ENCODE data around the gene STPG1. TPM values are rescaled to one million over a fixed set of nuclear protein-coding genes. Genes with fewer than 3 reads are reported as not detected.
"Not testable (repeated sequence)": the region's sequence is repeated elsewhere in the genome, so short reads cannot be mapped to it uniquely, and the experiment has no call there.

The STPG1 gene, protein sequence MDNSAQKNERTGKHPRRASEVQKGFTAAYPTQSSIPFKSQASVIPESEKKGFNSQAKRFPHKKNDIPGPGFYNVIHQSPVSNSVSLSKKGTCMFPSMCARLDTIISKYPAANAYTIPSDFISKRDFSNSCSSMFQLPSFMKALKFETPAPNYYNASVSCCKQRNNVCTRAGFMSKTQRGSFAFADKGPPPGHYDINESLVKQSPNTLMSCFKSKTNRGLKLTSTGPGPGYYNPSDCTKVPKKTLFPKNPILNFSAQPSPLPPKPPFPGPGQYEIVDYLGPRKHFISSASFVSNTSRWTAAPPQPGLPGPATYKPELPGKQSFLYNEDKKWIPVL
- 10 to 100 TPM in 1 of 2 experiments, 1 to 10 TPM in 1; 7.8 to 11.9 TPM for total RNA-seq

DNA sequence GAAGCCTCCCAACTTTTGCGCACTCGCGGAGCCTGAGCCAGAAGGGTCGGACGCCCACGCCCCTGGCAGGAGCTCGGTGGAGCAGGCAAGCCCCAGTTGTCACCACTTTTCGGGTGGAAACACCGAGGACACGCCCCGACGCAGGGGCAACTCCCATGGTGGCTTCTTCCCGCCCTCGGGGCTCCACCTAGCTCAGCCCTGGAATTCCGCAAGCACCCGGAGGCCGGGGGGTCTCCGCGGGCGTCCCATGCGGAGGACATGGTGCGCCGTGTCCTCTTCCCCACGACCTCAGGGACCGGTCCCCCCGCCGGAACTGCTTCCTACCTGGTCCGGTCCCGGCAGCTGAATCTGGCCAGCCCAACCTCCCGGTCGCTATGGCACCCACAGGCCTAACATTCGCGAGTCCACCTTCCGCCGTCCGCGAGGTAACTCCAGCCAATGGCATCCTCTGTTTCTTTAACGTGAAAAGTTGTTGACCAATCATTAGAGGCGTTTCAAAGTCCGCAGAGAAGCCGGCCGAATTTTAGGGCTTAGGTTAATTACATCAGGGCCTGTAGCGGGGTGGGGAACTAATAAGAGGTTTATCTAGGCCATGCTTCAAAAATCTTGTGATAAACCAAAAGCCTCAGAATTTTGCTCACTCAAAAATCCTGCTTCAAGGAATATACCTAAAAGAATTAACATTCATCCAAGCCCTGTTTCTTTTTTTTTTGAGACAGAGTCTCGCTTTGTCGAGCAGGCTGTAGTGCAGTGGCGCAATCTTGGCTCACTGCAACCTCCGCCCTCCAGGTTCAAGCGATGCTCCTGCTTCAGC, at the start of gene STPG1:
STPG1 (minus strand) TSS at position 433 of the 814 bp plus-strand sequence. CDS start 12,394 bp downstream, outside the sequence.
- intact Hi-C loops (cut with DNase I, micrococcal nuclease) = loop anchor here (1.0 to 10.0 kb wide), 5 partner anchors 21 to 831 kb away; partner anchors contain the start of gene RSRP1 (in 1 of the 2)
- POLR2A ChIA-PET = interaction anchor here (0.6 to 0.7 kb wide), 2 partner anchors 74 to 100 kb away, joined by 3 read pairs; no protein-coding TSS in a partner anchor
- DNase-seq = peak; percentile 88
- Mint-ChIP-seq H3K36me3 (ENCODE audit: low read depth) (peaks cover 7% of the 10 kb centered on the region), H3K27ac (peak within 1 kb of the TSS; percentile 80), H3K9me3 (ENCODE audit: low read depth) (no peaks in the 10 kb centered on the region), H3K27me3 (no peaks in the 10 kb centered on the region), H3K4me3 (peak within 1 kb of the TSS; percentile 98), H3K4me1 (peaks cover 40% of the 10 kb centered on the region)
- ATAC-seq = peak; percentile 37
- CTCF ChIA-PET = interaction anchor here (0.7 to 6.2 kb wide), 15 partner anchors 8 to 417 kb away, joined by 3 to 63 read pairs (median 7); no protein-coding TSS in a partner anchor

DNA sequence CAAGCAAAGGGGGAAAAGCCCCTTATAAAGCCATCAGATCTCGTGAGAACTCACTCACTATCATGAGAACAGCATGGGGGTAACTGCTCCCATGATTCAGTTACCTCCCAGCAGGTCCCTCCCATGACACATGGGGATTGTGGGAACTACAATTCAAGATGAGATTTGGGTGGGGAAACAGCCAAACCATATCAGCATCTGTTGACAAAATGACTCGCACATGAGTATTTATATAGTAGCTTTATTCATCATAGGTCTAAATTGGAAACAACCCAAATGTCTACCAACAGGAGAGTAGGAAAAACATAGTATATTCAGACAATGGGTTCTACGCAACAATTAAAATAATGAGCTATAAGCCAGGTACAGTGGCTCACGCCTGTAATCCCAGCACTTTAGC, 48.5 kb upstream of the STPG1 start:
- intact Hi-C loops (cut with DNase I, micrococcal nuclease); H3K4me3 Mint-ChIP-seq; DNase-seq; H3K27ac Mint-ChIP-seq; POLR2A ChIA-PET; H3K27me3 Mint-ChIP-seq; H3K9me3 Mint-ChIP-seq (ENCODE audit: low read depth): not testable (repeated sequence)
- H3K36me3 Mint-ChIP-seq (ENCODE audit: low read depth) = peaks cover 67% of the 10 kb centered on the region
- CTCF ChIA-PET = interaction anchor here (0.5 to 1.1 kb wide), 3 partner anchors 21 to 312 kb away, joined by 3 read pairs; no protein-coding TSS in a partner anchor
- ATAC-seq = peak; percentile 27
- peaks cover 29% of the 10 kb centered on the region for H3K4me1 Mint-ChIP-seq

DNA sequence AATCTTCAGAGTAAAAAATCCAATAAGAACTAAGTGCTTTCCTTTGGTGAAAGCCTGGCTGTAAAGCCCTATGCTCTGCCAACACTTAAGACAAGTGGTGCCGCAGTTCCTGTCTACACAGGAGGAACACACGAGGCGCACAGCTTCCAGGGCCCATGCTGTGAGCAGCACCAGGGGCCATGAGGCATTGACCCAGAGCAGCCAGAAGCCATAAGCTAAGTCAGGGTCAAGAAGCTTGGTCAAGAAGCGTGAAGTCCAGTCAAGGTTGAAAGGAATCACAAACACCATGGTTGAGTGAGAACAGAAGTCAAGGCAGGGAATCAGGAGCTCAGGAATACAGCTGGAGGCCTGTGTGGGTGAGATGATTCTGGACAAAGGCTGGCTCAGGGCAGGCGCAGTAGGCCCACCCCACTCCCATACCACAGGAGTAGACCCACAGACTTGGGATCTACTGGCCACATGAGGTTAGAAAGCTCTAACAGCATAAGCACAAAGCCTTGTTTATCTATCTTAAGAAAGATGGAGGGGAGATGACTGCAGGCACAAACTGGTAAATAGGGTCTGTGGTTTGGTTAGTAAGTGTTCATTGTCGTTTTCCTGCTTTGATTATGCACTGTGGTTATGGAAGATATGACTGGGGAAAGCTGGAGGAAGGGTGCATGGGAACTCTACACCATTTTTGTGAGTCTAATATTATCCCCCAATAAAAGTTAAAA, 46.1 kb upstream of the STPG1 start:
- Mint-ChIP-seq H3K27ac (peak overlapping the region; percentile 21), H3K4me1 (peaks cover 29% of the 10 kb centered on the region), H3K27me3 (no peaks in the 10 kb centered on the region), H3K9me3 (ENCODE audit: low read depth) (peaks cover 2% of the 10 kb centered on the region), H3K36me3 (ENCODE audit: low read depth) (peaks cover 71% of the 10 kb centered on the region), H3K4me3 (no peak overlapping the region)
- ChIA-PET POLR2A (no interaction called here), CTCF (interaction anchor here (0.6 to 1.2 kb wide), 6 partner anchors 30 to 1538 kb away, joined by 3 to 4 read pairs (median 3); partner anchors contain the start of genes NIPAL3 and PAFAH2)
- intact Hi-C loops (cut with DNase I, micrococcal nuclease) = no loop called here
- no peak for ATAC-seq
- no peak for DNase-seq

DNA sequence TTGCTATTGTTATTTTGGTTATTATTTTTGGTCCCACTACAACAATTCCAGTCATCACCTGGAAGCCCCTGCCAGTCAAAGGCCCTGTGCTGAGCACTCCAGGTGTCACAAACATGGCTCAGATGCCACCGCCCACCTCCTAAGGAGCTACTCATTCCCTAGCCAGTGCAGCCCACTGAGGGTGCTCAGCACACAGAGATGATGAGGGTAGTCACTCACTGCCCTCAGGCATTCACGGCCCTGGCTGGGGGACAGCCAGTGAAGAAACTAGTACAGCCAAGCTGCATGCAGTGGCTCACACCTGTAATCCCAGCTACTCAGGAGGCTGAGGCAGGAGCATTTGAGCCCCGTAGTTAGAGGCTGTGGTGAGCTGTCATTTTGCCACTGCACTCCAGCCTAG, 44.3 kb upstream of the STPG1 start:
- DNase-seq (no peak), ATAC-seq (no peak)
- no peak overlapping the region for H3K27ac Mint-ChIP-seq
- H3K4me3 Mint-ChIP-seq = no peak overlapping the region
- H3K4me1 Mint-ChIP-seq = peaks cover 18% of the 10 kb centered on the region
- H3K27me3 Mint-ChIP-seq = no peaks in the 10 kb centered on the region
- intact Hi-C loops (cut with DNase I, micrococcal nuclease) = no loop called here
- ChIA-PET CTCF (interaction anchor here (0.8 to 1.6 kb wide), 3 partner anchors 9 to 258 kb away, joined by 3 to 6 read pairs (median 3); no protein-coding TSS in a partner anchor), POLR2A (no interaction called here)
- H3K36me3 Mint-ChIP-seq (ENCODE audit: low read depth) = peaks cover 69% of the 10 kb centered on the region
- H3K9me3 Mint-ChIP-seq (ENCODE audit: low read depth) = peaks cover 2% of the 10 kb centered on the region

GRCh38 chr1:24455272-24455671, 41.7 kb upstream of the STPG1 start:
- Mint-ChIP-seq H3K36me3 (ENCODE audit: low read depth) (peaks cover 65% of the 10 kb centered on the region), H3K27ac (no peak overlapping the region), H3K4me1 (peaks cover 14% of the 10 kb centered on the region), H3K27me3 (no peaks in the 10 kb centered on the region), H3K4me3 (no peak overlapping the region), H3K9me3 (ENCODE audit: low read depth) (no peaks in the 10 kb centered on the region)
- ChIA-PET POLR2A (no interaction called here), CTCF (no interaction called here)
- DNase-seq (no peak), ATAC-seq (no peak)
- intact Hi-C loops (cut with DNase I, micrococcal nuclease) = no loop called here

DNA sequence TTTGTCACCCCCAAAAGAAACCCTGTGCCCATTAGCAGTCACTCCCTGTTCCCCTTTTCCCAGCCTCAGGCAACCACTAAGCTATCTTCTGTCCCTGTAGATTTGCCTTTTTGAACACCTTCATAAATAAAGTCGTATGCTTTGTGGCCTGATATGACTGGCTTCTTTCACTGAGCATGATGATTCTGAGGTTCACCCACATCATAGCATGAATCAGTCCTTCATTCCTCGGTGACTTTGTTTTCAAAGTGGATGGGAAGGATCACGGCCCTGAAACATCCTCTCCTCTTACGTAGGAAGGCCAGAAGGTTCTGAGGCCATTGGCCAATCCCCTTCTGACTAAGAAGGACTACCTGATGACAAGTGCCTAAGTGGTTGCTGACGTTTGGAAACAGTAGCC, 41.1 kb upstream of the STPG1 start:
- CTCF ChIA-PET = interaction anchor here (0.6 to 1.9 kb wide), 2 partner anchors 40 to 672 kb away, joined by 4 to 5 read pairs; partner anchors contain the start of gene NIPAL3
- Mint-ChIP-seq H3K27ac (no peak overlapping the region), H3K4me1 (peaks cover 10% of the 10 kb centered on the region), H3K9me3 (ENCODE audit: low read depth) (no peaks in the 10 kb centered on the region), H3K27me3 (no peaks in the 10 kb centered on the region), H3K36me3 (ENCODE audit: low read depth) (peaks cover 63% of the 10 kb centered on the region), H3K4me3 (no peak overlapping the region)
- ATAC-seq (peak; percentile 33), DNase-seq (no peak)
- intact Hi-C loops (cut with DNase I, micrococcal nuclease) = no loop called here
- POLR2A ChIA-PET = interaction anchor here (0.7 kb wide), 1 partner anchor 511 kb away, joined by 4 read pairs; no protein-coding TSS in a partner anchor

GRCh38 chr1:24452922-24453485, 39.4 kb upstream of the STPG1 start:
- DNase-seq (no peak), ATAC-seq (no peak)
- Mint-ChIP-seq H3K27ac (no peak overlapping the region), H3K4me3 (no peak overlapping the region), H3K9me3 (ENCODE audit: low read depth) (no peaks in the 10 kb centered on the region), H3K36me3 (ENCODE audit: low read depth) (peaks cover 59% of the 10 kb centered on the region), H3K4me1 (peaks cover 7% of the 10 kb centered on the region), H3K27me3 (no peaks in the 10 kb centered on the region)
- ChIA-PET POLR2A (interaction anchor here (0.7 kb wide), 1 partner anchor 51 kb away, joined by 3 read pairs; no protein-coding TSS in a partner anchor), CTCF (interaction anchor here (0.8 to 2.2 kb wide), 4 partner anchors 12 to 134 kb away, joined by 3 to 6 read pairs (median 5); partner anchors contain the start of gene NIPAL3)
- intact Hi-C loops (cut with DNase I, micrococcal nuclease) = no loop called here

GRCh38 chr1:24451746-24452145, 38.2 kb upstream of the STPG1 start:
- Mint-ChIP-seq H3K27me3 (no peaks in the 10 kb centered on the region), H3K4me3 (no peak overlapping the region), H3K36me3 (ENCODE audit: low read depth) (peaks cover 53% of the 10 kb centered on the region), H3K4me1 (peaks cover 7% of the 10 kb centered on the region), H3K9me3 (ENCODE audit: low read depth) (no peaks in the 10 kb centered on the region), H3K27ac (no peak overlapping the region)
- CTCF ChIA-PET = interaction anchor here (0.6 to 2.2 kb wide), 6 partner anchors 8 to 135 kb away, joined by 3 to 6 read pairs (median 4); no protein-coding TSS in a partner anchor
- intact Hi-C loops (cut with DNase I, micrococcal nuclease) = no loop called here
- POLR2A ChIA-PET = interaction anchor here (0.7 kb wide), 2 partner anchors 315 to 332 kb away, joined by 7 to 10 read pairs; no protein-coding TSS in a partner anchor
- ATAC-seq (no peak), DNase-seq (no peak)

DNA sequence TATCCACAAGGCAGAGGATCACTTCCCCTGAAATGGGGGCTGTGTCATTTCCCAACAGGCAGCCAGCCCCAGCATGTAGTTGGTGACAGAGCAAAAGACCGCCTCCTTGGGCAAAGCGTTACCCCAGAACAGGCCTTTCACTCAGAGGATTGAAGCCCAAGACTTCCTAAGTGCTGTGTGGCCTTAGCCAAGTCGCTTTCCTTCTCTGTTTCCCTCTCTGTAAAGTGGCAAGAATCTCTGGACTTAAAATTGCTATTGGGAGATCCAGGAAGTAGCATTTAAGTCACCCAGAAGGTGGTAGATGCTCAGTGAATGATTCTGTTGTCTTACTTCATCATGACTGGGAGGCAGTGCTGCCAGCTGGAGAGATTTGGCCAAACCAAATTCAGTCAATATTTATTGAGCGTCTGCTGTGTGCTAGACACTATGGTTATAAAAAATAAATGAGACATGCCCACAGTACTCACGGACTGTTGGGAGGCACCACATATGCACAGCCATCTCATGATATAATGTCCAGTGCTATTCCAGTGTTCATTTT, 37.3 kb upstream of the STPG1 start:
- H3K4me1 Mint-ChIP-seq = peaks cover 7% of the 10 kb centered on the region
- H3K9me3 Mint-ChIP-seq (ENCODE audit: low read depth) = no peaks in the 10 kb centered on the region
- DNase-seq = no peak
- no peaks in the 10 kb centered on the region for H3K27me3 Mint-ChIP-seq
- ChIA-PET POLR2A (no interaction called here), CTCF (no interaction called here)
- H3K36me3 Mint-ChIP-seq (ENCODE audit: low read depth) = peaks cover 55% of the 10 kb centered on the region
- intact Hi-C loops (cut with DNase I, micrococcal nuclease) = no loop called here
- H3K4me3 Mint-ChIP-seq = no peak overlapping the region
- peak overlapping the region; percentile 80 for H3K27ac Mint-ChIP-seq
- no peak for ATAC-seq

DNA sequence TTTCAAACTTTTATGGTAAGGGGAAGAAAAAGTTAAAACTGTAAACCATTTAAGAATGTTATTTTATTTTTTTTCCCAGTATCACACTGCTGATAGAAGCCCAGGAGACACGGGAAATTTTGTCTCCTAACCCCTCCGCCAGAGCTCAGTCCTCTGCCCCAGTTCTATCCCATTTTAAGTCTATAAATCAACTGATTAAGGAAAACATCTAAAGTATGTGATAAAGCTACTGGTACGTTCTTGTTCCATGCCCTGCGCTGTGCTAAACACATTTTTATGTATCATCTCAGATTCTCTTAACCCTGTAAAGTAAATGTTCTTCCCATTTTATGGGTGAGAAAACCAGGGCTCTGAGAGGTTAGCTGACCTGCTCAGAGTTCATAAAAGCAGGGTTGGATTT, 36.7 kb upstream of the STPG1 start:
- ChIA-PET POLR2A (no interaction called here), CTCF (no interaction called here)
- H3K27ac Mint-ChIP-seq = no peak overlapping the region

More for the DNA sequence above, 36.7 kb upstream of the STPG1 start:
- H3K36me3 Mint-ChIP-seq (ENCODE audit: low read depth) = peaks cover 58% of the 10 kb centered on the region
- H3K4me3 Mint-ChIP-seq = no peak overlapping the region
- H3K9me3 Mint-ChIP-seq (ENCODE audit: low read depth) = no peaks in the 10 kb centered on the region
- intact Hi-C loops (cut with DNase I, micrococcal nuclease) = no loop called here
- H3K4me1 Mint-ChIP-seq = peaks cover 7% of the 10 kb centered on the region
- H3K27me3 Mint-ChIP-seq = no peaks in the 10 kb centered on the region
- ATAC-seq (no peak), DNase-seq (no peak)

All from activated CD4-positive, alpha-beta T cell treated with anti-CD3 and anti-CD28 coated beads for 36 hours (primary cell).